Ovary (tissue), 3 donors: ENCODE measurements around the gene HDAC2.

Source experiments
- EP300 ChIP-seq: sonication (generic); formaldehyde crosslinking; IDR thresholded peaks from one replicate; pipeline ENCODE4 v1.6.1; 2017; ENCODE audit warnings: antibody characterized with exemption
- POLR2A ChIP-seq: fragments of 450-650 bp; IDR thresholded peaks from one replicate; pipeline ENCODE4 v1.6.1; 2017; ENCODE audit warnings: antibody characterized with exemption, mild to moderate bottlenecking, moderate library complexity
- TF ChIP-seq, protein P1 (sequence below), 3 donors: fragments of 450-650 bp in 2 of 3; fragments of 200-600 bp in 1 of 3; IDR thresholded peaks; one replicate each; pipeline versions ENCODE4 v1.5.1 to v1.8.0; 2016 to 2022; ENCODE audit warnings: antibody characterized with exemption in 3 of 3, mild to moderate bottlenecking in 1 of 3
- donor health status: DM: no; HTN: no; CAD: no.

DNA sequence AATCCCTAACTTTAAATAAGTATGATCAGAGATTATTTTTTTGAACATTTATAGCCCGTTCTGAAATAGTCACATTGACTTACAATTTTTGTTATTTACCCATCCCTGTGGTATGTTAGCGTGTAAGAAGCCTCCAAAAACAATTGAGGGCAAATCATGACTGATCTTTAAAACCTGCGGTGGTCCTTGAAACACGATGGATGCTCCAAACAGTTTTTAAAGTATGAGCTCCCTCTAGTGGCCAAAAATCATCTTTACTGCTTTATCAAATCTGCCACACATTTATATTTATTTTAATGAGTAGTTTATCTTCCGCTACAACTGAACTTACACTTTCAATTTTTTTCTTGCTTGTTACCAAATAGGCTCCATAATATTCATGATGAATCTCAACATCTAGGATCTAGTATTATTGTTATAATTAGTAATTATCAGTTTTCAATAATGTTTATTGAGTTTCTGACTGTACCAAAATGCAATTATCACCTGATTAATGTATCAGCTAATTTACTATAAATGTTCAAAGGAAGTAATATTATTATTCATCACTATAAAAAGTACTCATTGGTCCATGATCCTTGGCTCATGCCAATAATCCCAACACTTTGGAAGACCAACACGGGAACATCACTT, 61.6 kb downstream of the HDAC2 start:
- TF ChIP-seq, protein P1, sequence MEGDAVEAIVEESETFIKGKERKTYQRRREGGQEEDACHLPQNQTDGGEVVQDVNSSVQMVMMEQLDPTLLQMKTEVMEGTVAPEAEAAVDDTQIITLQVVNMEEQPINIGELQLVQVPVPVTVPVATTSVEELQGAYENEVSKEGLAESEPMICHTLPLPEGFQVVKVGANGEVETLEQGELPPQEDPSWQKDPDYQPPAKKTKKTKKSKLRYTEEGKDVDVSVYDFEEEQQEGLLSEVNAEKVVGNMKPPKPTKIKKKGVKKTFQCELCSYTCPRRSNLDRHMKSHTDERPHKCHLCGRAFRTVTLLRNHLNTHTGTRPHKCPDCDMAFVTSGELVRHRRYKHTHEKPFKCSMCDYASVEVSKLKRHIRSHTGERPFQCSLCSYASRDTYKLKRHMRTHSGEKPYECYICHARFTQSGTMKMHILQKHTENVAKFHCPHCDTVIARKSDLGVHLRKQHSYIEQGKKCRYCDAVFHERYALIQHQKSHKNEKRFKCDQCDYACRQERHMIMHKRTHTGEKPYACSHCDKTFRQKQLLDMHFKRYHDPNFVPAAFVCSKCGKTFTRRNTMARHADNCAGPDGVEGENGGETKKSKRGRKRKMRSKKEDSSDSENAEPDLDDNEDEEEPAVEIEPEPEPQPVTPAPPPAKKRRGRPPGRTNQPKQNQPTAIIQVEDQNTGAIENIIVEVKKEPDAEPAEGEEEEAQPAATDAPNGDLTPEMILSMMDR (IDR thresholded peaks at IDR 0.05), result peak; percentile 57 to 74 (median 72)
- no peak for TF ChIP-seq POLR2A
- TF ChIP-seq EP300, result no peak
